Endothelial cell of umbilical vein (primary cell): ENCODE results near the gene ZAR1L. TPM values are rescaled to one million over a fixed set of nuclear protein-coding genes. Genes with fewer than 3 reads are reported as not detected.

Experiments used
- BruUV-seq: library from RNA; stranded (reverse); fragments of 400-500 nt; replicated peaks from 2 replicates; lab custom pipeline; 2021; lab: Mats Ljungman, UMichigan
- CTCF ChIA-PET: fragments of 300-600, 350-600 bp; sonication (Branson Sonifier 250); formaldehyde crosslinking; loops from one replicate; lab custom pipeline; 2021; ENCODE audit warnings: antibody characterized with exemption, inconsistent platforms; lab: Charles Lee
- POLR2A ChIA-PET: fragments of 300-600, 350-600 bp; sonication (Branson Sonifier 250); formaldehyde crosslinking; loops from one replicate; lab custom pipeline; 2021; ENCODE audit warnings: antibody characterized with exemption, inconsistent platforms; lab: Charles Lee
- DNase-seq: peaks from one replicate; pipeline ENCODE4 v3.0.0-alpha.2; 2011; ENCODE audit warnings: low read depth, low spot score
- FAIRE-seq: peaks from 2 replicates; lab custom pipeline; 2011; peaks lifted over from hg19 to GRCh38; lab: Jason Lieb, UNC
- H2AFZ ChIP-seq: 2 replicates; pipeline ENCODE4 v1.6.0; 2012; ENCODE audit warnings: low read depth, low read length, control low read depth, inconsistent platforms
- H3K27ac ChIP-seq: 2 replicates; pipeline ENCODE4 v1.5.1; 2011; ENCODE audit warnings: low read depth, mild to moderate bottlenecking, control low read depth, low read length, moderate library complexity; ENCODE audit not compliant: insufficient read depth
- H3K27me3 ChIP-seq, 2 experiments: 2 replicates each; pipeline versions ENCODE4 v1.6.0 to v1.6.1; 2011; ENCODE audit warnings: low read length in 2 of 2, mixed read lengths in 1 of 2; ENCODE audit not compliant: control insufficient read depth in 2 of 2, insufficient read depth in 2 of 2
- H3K36me3 ChIP-seq, 2 experiments: 2 replicates in 1 of 2; 3 replicates in 1 of 2; pipeline ENCODE4 v1.5.1; 2011; ENCODE audit warnings: low read length in 2 of 2, mild to moderate bottlenecking in 1 of 2, moderate library complexity in 1 of 2; ENCODE audit not compliant: control insufficient read depth in 2 of 2, insufficient read depth in 2 of 2; ENCODE audit errors: extremely low read depth in 1 of 2
- H3K4me1 ChIP-seq: 3 replicates; pipeline ENCODE4 v1.5.1; 2011; ENCODE audit warnings: mild to moderate bottlenecking, low read length; ENCODE audit not compliant: control insufficient read depth, insufficient read depth; ENCODE audit errors: extremely low read depth
- H3K4me2 ChIP-seq: 2 replicates; pipeline ENCODE4 v1.6.1; 2011; ENCODE audit warnings: low read length, control low read depth, mixed read lengths; ENCODE audit not compliant: insufficient read depth
- H3K4me3 ChIP-seq, 3 experiments: fragments of 200-600 bp in 1 of 3; sonication (generic), shearing (Covaris generic) in 1 of 3; replicated peaks in 1 of 3; 2 replicates each; pipeline ENCODE4 v1.5.1; 2011 to 2016; ENCODE audit warnings: control low read depth in 3 of 3, low read length in 3 of 3, mild to moderate bottlenecking in 2 of 3, inconsistent platforms in 1 of 3, low read depth in 1 of 3, moderate library complexity in 1 of 3; ENCODE audit not compliant: insufficient read depth in 1 of 3
- H3K79me2 ChIP-seq: 2 replicates; pipeline ENCODE4 v1.6.0; 2012; ENCODE audit warnings: low read length, inconsistent platforms; ENCODE audit not compliant: control insufficient read depth, insufficient read depth
- H3K9ac ChIP-seq: replicated peaks from 2 replicates; pipeline ENCODE3; 2011; ENCODE audit warnings: low read length, control low read depth; ENCODE audit not compliant: insufficient read depth; ENCODE audit errors: extremely low read depth
- H3K9me1 ChIP-seq: replicated peaks from 3 replicates; pipeline ENCODE4 v1.6.0; 2011; ENCODE audit warnings: mild to moderate bottlenecking, low read length; ENCODE audit not compliant: control insufficient read depth, insufficient read depth; ENCODE audit errors: extremely low read depth
- H3K9me3 ChIP-seq: replicated peaks from 2 replicates; pipeline ENCODE4 v1.5.1; 2012; ENCODE audit warnings: low read length, inconsistent platforms; ENCODE audit not compliant: control insufficient read depth, insufficient read depth
- H4K20me1 ChIP-seq: replicated peaks from 2 replicates; pipeline ENCODE3; 2011; ENCODE audit warnings: mild to moderate bottlenecking, low read length; ENCODE audit not compliant: control insufficient read depth, insufficient read depth; ENCODE audit errors: extremely low read depth
- GATA2 ChIP-seq: IDR thresholded peaks from 2 replicates; pipeline ENCODE4 v1.7.0; 2011; ENCODE audit warnings: low read depth, mild to moderate bottlenecking, moderate library complexity, mixed read lengths, low read length; ENCODE audit not compliant: insufficient read length, insufficient read depth
- JUN ChIP-seq: IDR thresholded peaks from 2 replicates; pipeline ENCODE4 v1.6.1; 2011; ENCODE audit warnings: borderline replicate concordance, low read depth; ENCODE audit not compliant: insufficient read length, insufficient read depth
- POLR2A ChIP-seq: IDR thresholded peaks from 2 replicates; pipeline ENCODE4 v1.6.1; 2012; ENCODE audit warnings: low read depth, mild to moderate bottlenecking, control low read depth, low read length
- dilution Hi-C: fragments of 300-500 bp; cut with MboI; formaldehyde crosslinking; loops from one replicate; pipeline ENCODE4 v1.15.0; 2019; ENCODE audit warnings: low sequenced_read_pairs; ENCODE audit not compliant: extremely low pct_ligation_motif_present
- intact Hi-C: fragments of 100-400 bp; cut with micrococcal nuclease; formaldehyde crosslinking; loops from one replicate; pipeline ENCODE4 v1.10.0; 2022
- polyA plus RNA-seq, 4 experiments: library from polyadenylated mRNA; depleted of rRNA in 3 of 4; stranded (reverse) in 3 of 4; unstranded in 1 of 4; fragments of >200 nt; gene quantifications; 2 replicates each; pipeline versions ENCODE4 v1.2.1 to v1.2.3, GENCODE V29; 2011 to 2012; ENCODE audit warnings: missing spikeins in 1 of 4
- total RNA-seq: library from RNA; stranded (reverse); gene quantifications from 2 replicates; pipeline ENCODE4 v1.2.3, GENCODE V29; 2021
- TF ChIP-seq, protein P1 (sequence below), 2 donors: IDR thresholded peaks; 1 replicate in 1 of 2; 2 replicates in 1 of 2; pipeline ENCODE4 v1.5.1; 2011; ENCODE audit warnings: low read length in 2 of 2, mild to moderate bottlenecking in 2 of 2, moderate library complexity in 2 of 2, control low read depth in 1 of 2, inconsistent platforms in 1 of 2, low read depth in 1 of 2; ENCODE audit not compliant: insufficient read depth in 1 of 2; ENCODE audit errors: extremely low read depth in 1 of 2
- TF ChIP-seq, protein P2 (sequence below): IDR thresholded peaks from 2 replicates; pipeline ENCODE4 v1.6.1; 2011; ENCODE audit not compliant: insufficient read depth, insufficient read length

ZAR1L gene
- total and polyA plus RNA-seq, 2 donors (not counting 3 experiments of a cell fraction or from before 2014, with no cell fraction given): not detected

DNA sequence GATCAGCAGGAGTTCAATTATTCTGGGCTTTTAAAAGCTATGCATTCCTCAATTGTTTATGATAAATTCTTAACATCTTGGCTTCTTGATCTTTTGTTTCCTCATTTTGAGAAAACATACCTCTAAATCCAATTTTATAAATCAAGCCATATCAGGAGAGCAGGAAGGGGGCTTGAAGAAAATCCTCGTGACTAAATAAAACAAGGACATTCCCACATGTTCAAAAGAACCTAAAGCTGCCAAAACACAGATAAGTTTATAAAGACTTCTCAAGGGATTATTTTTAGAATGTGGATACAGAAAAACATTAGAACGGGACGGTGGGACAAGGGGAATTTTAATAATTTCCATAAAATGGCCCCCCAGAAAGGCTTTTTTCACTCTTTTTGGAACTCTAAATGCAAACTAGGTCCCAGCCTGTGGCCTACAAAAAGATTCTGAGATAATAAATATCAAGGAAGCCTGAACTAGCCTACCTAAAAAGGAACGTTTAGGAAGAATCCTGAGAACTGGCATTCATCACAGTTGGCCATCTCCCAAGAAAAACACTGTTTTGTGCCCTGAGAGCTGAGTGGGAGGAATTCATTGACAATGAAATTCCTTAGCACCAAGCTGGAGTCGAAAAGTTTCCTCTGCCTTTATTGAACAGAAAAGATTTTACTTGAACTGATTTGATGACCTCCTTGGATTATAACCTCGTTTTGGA lies 30.1 kb downstream of the ZAR1L start:
- H3K9me1 ChIP-seq: no peaks in the 10 kb centered on the region
- BruUV-seq: TSS peak; percentile 66
- no peaks in the 10 kb centered on the region for H4K20me1 ChIP-seq
- POLR2A ChIA-PET: interaction anchor here (1.3 kb wide), 1 partner anchor 21 kb away, joined by 5 read pairs; no protein-coding TSS in a partner anchor
- CTCF ChIA-PET: interaction anchor here (0.8 to 2.5 kb wide), 11 partner anchors 9 to 141 kb away, joined by 3 to 19 read pairs (median 4); no protein-coding TSS in a partner anchor
- dilution Hi-C loops (no loop called here), intact Hi-C loops (loop anchor here (1.0 to 2.0 kb wide), 4 partner anchors 13 to 38 kb away; no protein-coding TSS in a partner anchor)
- H3K4me1 ChIP-seq: peaks cover 27% of the 10 kb centered on the region
- peak; percentile 98 for DNase-seq
- H3K27me3 ChIP-seq: no peaks in the 10 kb centered on the region
- H2AFZ ChIP-seq: peak overlapping the region; percentile 3
- no peaks in the 10 kb centered on the region for H3K79me2 ChIP-seq
- peak overlapping the region; percentile 48 for H3K4me2 ChIP-seq
- H3K36me3 ChIP-seq: peaks cover 8% of the 10 kb centered on the region in 2 experiments
- peak; percentile 89 for FAIRE-seq
- H3K9ac ChIP-seq: peak overlapping the region; percentile 28
- peak; percentile 78 for TF ChIP-seq GATA2
- no peak for TF ChIP-seq POLR2A
- TF ChIP-seq JUN: peak; percentile 11
- TF ChIP-seq, protein P1, sequence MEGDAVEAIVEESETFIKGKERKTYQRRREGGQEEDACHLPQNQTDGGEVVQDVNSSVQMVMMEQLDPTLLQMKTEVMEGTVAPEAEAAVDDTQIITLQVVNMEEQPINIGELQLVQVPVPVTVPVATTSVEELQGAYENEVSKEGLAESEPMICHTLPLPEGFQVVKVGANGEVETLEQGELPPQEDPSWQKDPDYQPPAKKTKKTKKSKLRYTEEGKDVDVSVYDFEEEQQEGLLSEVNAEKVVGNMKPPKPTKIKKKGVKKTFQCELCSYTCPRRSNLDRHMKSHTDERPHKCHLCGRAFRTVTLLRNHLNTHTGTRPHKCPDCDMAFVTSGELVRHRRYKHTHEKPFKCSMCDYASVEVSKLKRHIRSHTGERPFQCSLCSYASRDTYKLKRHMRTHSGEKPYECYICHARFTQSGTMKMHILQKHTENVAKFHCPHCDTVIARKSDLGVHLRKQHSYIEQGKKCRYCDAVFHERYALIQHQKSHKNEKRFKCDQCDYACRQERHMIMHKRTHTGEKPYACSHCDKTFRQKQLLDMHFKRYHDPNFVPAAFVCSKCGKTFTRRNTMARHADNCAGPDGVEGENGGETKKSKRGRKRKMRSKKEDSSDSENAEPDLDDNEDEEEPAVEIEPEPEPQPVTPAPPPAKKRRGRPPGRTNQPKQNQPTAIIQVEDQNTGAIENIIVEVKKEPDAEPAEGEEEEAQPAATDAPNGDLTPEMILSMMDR (IDR thresholded peaks at IDR 0.05; ENCODE audit: extremely low read depth in 1 of 2, insufficient read depth in 1 of 2, low read depth in 1 of 2, low read length in 2 of 2): no peak
- TF ChIP-seq, protein P2, sequence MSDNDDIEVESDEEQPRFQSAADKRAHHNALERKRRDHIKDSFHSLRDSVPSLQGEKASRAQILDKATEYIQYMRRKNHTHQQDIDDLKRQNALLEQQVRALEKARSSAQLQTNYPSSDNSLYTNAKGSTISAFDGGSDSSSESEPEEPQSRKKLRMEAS: peak; percentile 8
- H3K4me3 ChIP-seq: no peak overlapping the region
- peak overlapping the region; percentile 82 for H3K27ac ChIP-seq
- H3K9me3 ChIP-seq: no peaks in the 10 kb centered on the region
